Neural cell (in vitro differentiated cells): ENCODE data around the gene SP6. TPM values are rescaled to one million over a fixed set of nuclear protein-coding genes. Genes with fewer than 3 reads are reported as not detected.

ENCODE experiments used
- H2AFZ ChIP-seq: fragments of 200-600, 300-800 bp; sonication (generic), shearing (Covaris generic); 2 replicates; pipeline ENCODE4 v1.6.0; 2014; ENCODE audit warnings: low read depth, mild to moderate bottlenecking, antibody characterized with exemption, low read length, moderate library complexity
- H3F3A ChIP-seq: fragments of 200-600 bp; shearing (Covaris generic); 2 replicates; pipeline ENCODE4 v1.6.1; 2016; ENCODE audit warnings: mild to moderate bottlenecking, moderate library complexity, mixed read lengths, antibody characterized with exemption, low read length; ENCODE audit not compliant: insufficient read depth, poor library complexity, severe bottlenecking
- H3K27ac ChIP-seq: fragments of 200-600, 300-800 bp; sonication (generic), shearing (Covaris generic); 2 replicates; pipeline ENCODE4 v1.5.1; 2014; ENCODE audit warnings: mild to moderate bottlenecking, low read length, moderate library complexity
- H3K27me3 ChIP-seq: fragments of 300-800, 200-600 bp; sonication (generic), shearing (Covaris generic); 2 replicates; pipeline ENCODE4 v1.6.0; 2014; ENCODE audit warnings: mild to moderate bottlenecking, low read depth, low read length, moderate library complexity; ENCODE audit not compliant: insufficient read depth
- H3K36me3 ChIP-seq: fragments of 300-800, 200-600 bp; sonication (generic), shearing (Covaris generic); 2 replicates; pipeline ENCODE4 v1.5.1; 2014; ENCODE audit warnings: mild to moderate bottlenecking, antibody characterized with exemption, low read length, moderate library complexity; ENCODE audit not compliant: insufficient read depth
- H3K4me2 ChIP-seq: fragments of 300-800, 200-600 bp; sonication (generic), shearing (Covaris generic); 2 replicates; pipeline ENCODE4 v1.6.0; 2014; ENCODE audit warnings: mild to moderate bottlenecking, low read length
- H3K4me3 ChIP-seq: fragments of 300-800, 200-600 bp; sonication (generic), shearing (Covaris generic); 2 replicates; pipeline ENCODE4 v1.5.1; 2014; ENCODE audit warnings: mild to moderate bottlenecking, low read length, moderate library complexity
- H3K79me2 ChIP-seq: fragments of 200-600 bp; shearing (Covaris generic); replicated peaks from 2 replicates; pipeline ENCODE4 v1.6.0; 2014; ENCODE audit warnings: mild to moderate bottlenecking, low read length, moderate library complexity; ENCODE audit not compliant: insufficient read depth
- H3K9ac ChIP-seq: fragments of 300-800, 200-600 bp; sonication (generic), shearing (Covaris generic); 2 replicates; pipeline ENCODE4 v1.6.1; 2016; ENCODE audit warnings: mild to moderate bottlenecking, low read length, mixed read lengths
- H3K9me2 ChIP-seq: fragments of 200-600 bp; shearing (Covaris generic); 2 replicates; pipeline ENCODE4 v1.6.1; 2016; ENCODE audit warnings: mild to moderate bottlenecking, low read length, mixed read lengths; ENCODE audit not compliant: insufficient read depth
- H3K9me3 ChIP-seq: fragments of 200-600, 300-800 bp; sonication (generic), shearing (Covaris generic); 2 replicates; pipeline ENCODE4 v1.6.1; 2016; ENCODE audit warnings: mild to moderate bottlenecking, mixed run types, low read length, moderate library complexity, mixed read lengths
- H4K20me1 ChIP-seq: fragments of 200-600 bp; shearing (Covaris generic); 2 replicates; pipeline ENCODE4 v1.6.1; 2016; ENCODE audit warnings: mild to moderate bottlenecking, mixed run types; ENCODE audit not compliant: insufficient read depth
- EP300 ChIP-seq: fragments of 450-650 bp; conservative IDR thresholded peaks from 2 replicates; pipeline ENCODE4 v1.6.1; 2014; ENCODE audit warnings: antibody characterized with exemption, mild to moderate bottlenecking, moderate library complexity; ENCODE audit not compliant: poor library complexity, severe bottlenecking
- EZH2 ChIP-seq: fragments of 200-600, 300-800 bp; shearing (Covaris generic), sonication (generic); IDR thresholded peaks from 2 replicates; pipeline ENCODE4 v1.6.1; 2014; ENCODE audit warnings: antibody characterized with exemption, low read length, borderline replicate concordance, mild to moderate bottlenecking; ENCODE audit not compliant: insufficient read depth, poor library complexity, severe bottlenecking
- MXI1 ChIP-seq: fragments of 450-650 bp; conservative IDR thresholded peaks from 2 replicates; pipeline ENCODE4 v1.6.1; 2014; ENCODE audit warnings: antibody characterized with exemption, mild to moderate bottlenecking; ENCODE audit not compliant: poor library complexity, severe bottlenecking
- POLR2AphosphoS5 ChIP-seq: IDR thresholded peaks from 2 replicates; pipeline ENCODE4 v1.6.1; 2012
- RAD21 ChIP-seq: fragments of 450-650 bp; conservative IDR thresholded peaks from 2 replicates; pipeline ENCODE4 v1.6.1; 2014; ENCODE audit warnings: antibody characterized with exemption, mild to moderate bottlenecking, moderate library complexity
- SMC3 ChIP-seq: fragments of 450-650 bp; conservative IDR thresholded peaks from 2 replicates; pipeline ENCODE4 v1.6.1; 2014; ENCODE audit warnings: antibody characterized with exemption, mild to moderate bottlenecking, moderate library complexity; ENCODE audit not compliant: poor library complexity
- TAF1 ChIP-seq: IDR thresholded peaks from 2 replicates; pipeline ENCODE4 v1.6.1; 2012; ENCODE audit warnings: low read depth
- polyA plus RNA-seq: library from polyadenylated mRNA; depleted of rRNA; stranded (reverse); fragments of >200 nt; gene quantifications from 2 replicates; pipeline ENCODE4 v1.2.3, GENCODE V29; 2014
- TF ChIP-seq, protein P1 (sequence below): IDR thresholded peaks from 2 replicates; pipeline ENCODE4 v1.6.1; 2012; ENCODE audit warnings: borderline replicate concordance
- TF ChIP-seq, protein P2 (sequence below): fragments of 450-650 bp; IDR thresholded peaks from 2 replicates; pipeline ENCODE4 v1.5.1; 2014; ENCODE audit warnings: antibody characterized with exemption, mild to moderate bottlenecking, moderate library complexity; ENCODE audit not compliant: poor library complexity, severe bottlenecking

The SP6 gene
- polyA plus RNA-seq, 1 donor from 2014 or later: 0.42 TPM

DNA sequence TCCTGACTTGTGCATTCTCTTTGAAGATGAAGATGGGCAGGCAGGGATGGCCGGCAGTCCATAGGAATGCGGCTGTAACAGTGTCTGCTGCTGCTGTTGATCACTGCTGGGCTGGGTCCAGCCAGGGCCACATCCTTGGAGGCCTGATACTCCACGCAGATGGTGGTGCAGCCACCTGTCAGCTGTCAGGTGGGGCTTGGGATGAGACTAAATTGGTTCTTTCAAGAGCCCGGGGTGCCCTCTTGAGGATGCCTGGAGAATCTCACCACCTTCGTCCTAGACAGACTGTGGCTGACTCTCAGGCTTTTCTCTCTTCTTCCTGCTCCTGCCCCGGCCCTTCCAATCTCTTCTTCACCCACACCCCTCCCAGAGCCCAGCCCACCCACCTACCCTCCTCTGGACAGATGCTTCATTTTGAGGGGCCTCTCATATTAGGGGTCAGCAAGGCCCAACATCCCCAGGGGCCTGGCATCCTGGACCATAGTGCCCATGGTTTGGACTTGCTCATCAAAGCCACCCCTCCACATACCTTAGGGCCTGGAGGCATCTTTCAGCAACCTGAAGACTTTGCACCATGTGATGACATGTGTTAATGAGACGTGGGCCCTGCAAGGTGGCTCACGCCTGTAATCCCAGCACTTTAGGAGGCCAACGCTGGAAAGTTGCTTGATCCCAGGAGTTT lies 48.5 kb downstream of the SP6 start:
- no peaks in the 10 kb centered on the region for H3K9me3 ChIP-seq
- H3K27me3 ChIP-seq: peaks cover 15% of the 10 kb centered on the region
- no peaks in the 10 kb centered on the region for H3K79me2 ChIP-seq
- H2AFZ ChIP-seq: no peak overlapping the region
- no peaks in the 10 kb centered on the region for H3K9me2 ChIP-seq
- TF ChIP-seq, protein P1, sequence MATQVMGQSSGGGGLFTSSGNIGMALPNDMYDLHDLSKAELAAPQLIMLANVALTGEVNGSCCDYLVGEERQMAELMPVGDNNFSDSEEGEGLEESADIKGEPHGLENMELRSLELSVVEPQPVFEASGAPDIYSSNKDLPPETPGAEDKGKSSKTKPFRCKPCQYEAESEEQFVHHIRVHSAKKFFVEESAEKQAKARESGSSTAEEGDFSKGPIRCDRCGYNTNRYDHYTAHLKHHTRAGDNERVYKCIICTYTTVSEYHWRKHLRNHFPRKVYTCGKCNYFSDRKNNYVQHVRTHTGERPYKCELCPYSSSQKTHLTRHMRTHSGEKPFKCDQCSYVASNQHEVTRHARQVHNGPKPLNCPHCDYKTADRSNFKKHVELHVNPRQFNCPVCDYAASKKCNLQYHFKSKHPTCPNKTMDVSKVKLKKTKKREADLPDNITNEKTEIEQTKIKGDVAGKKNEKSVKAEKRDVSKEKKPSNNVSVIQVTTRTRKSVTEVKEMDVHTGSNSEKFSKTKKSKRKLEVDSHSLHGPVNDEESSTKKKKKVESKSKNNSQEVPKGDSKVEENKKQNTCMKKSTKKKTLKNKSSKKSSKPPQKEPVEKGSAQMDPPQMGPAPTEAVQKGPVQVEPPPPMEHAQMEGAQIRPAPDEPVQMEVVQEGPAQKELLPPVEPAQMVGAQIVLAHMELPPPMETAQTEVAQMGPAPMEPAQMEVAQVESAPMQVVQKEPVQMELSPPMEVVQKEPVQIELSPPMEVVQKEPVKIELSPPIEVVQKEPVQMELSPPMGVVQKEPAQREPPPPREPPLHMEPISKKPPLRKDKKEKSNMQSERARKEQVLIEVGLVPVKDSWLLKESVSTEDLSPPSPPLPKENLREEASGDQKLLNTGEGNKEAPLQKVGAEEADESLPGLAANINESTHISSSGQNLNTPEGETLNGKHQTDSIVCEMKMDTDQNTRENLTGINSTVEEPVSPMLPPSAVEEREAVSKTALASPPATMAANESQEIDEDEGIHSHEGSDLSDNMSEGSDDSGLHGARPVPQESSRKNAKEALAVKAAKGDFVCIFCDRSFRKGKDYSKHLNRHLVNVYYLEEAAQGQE: no peak
- peak; percentile 84 for TF ChIP-seq RAD21
- peak; percentile 73 for TF ChIP-seq SMC3
- TF ChIP-seq POLR2AphosphoS5: no peak
- no peak for TF ChIP-seq TAF1
- no peak for TF ChIP-seq EZH2
- TF ChIP-seq MXI1: no peak
- no peak for TF ChIP-seq EP300
- TF ChIP-seq, protein P2, sequence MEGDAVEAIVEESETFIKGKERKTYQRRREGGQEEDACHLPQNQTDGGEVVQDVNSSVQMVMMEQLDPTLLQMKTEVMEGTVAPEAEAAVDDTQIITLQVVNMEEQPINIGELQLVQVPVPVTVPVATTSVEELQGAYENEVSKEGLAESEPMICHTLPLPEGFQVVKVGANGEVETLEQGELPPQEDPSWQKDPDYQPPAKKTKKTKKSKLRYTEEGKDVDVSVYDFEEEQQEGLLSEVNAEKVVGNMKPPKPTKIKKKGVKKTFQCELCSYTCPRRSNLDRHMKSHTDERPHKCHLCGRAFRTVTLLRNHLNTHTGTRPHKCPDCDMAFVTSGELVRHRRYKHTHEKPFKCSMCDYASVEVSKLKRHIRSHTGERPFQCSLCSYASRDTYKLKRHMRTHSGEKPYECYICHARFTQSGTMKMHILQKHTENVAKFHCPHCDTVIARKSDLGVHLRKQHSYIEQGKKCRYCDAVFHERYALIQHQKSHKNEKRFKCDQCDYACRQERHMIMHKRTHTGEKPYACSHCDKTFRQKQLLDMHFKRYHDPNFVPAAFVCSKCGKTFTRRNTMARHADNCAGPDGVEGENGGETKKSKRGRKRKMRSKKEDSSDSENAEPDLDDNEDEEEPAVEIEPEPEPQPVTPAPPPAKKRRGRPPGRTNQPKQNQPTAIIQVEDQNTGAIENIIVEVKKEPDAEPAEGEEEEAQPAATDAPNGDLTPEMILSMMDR: peak; percentile 83
- H3K27ac ChIP-seq: no peak overlapping the region
- no peak overlapping the region for H3K9ac ChIP-seq
- no peak overlapping the region for H3K4me3 ChIP-seq
- no peak overlapping the region for H3K4me2 ChIP-seq
- no peaks in the 10 kb centered on the region for H4K20me1 ChIP-seq
- no peaks in the 10 kb centered on the region for H3K36me3 ChIP-seq
- no peaks in the 10 kb centered on the region for H3F3A ChIP-seq

DNA sequence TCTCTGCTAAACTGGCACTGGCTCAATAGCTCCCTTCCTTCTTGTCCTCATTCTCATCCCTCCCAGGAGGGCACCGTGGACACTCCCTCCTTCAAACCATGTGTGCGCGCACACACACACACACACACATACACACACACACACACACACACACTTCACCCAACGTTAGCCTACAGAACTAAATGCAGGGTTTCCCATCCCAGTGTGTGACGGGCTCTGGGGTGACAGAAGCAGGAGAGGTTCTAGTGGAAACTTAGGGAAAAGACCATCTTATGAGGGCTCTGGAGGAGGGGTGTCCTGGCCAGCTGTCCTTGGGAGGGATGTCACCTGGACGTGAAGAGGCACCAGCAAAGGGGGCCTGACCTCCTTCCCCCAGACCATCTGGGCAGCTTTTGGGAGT lies 49.1 kb downstream of the SP6 start:
- no peak overlapping the region for H3K4me2 ChIP-seq
- H3K9ac ChIP-seq: no peak overlapping the region
- H3K79me2 ChIP-seq: no peaks in the 10 kb centered on the region
- TF ChIP-seq TAF1 (no peak), RAD21 (no peak), POLR2AphosphoS5 (no peak), EP300 (no peak), SMC3 (no peak), MXI1 (no peak), EZH2 (no peak)
- TF ChIP-seq, protein P1: no peak
- TF ChIP-seq, protein P2: no peak
- no peaks in the 10 kb centered on the region for H3F3A ChIP-seq
- H3K4me3 ChIP-seq: no peak overlapping the region
- H3K36me3 ChIP-seq: no peaks in the 10 kb centered on the region
- H2AFZ ChIP-seq: no peak overlapping the region
- peaks cover 15% of the 10 kb centered on the region for H3K27me3 ChIP-seq
- no peaks in the 10 kb centered on the region for H4K20me1 ChIP-seq
- no peak overlapping the region for H3K27ac ChIP-seq
- no peaks in the 10 kb centered on the region for H3K9me3 ChIP-seq
- H3K9me2 ChIP-seq: no peaks in the 10 kb centered on the region
